Stimulated activated CD8-positive, alpha-beta memory T cell treated with anti-CD3 and anti-CD28 coated beads, Interleukin-15, amount 100 ng/mL, for 24 hours (primary cell): Measurements from ENCODE around the gene TANGO2.

ENCODE experiments used
- DNase-seq: peaks from one replicate; pipeline ENCODE4 v3.0.0-alpha.2; 2020; ENCODE audit warnings: low read depth

Gene TANGO2

GRCh38 chr22:20012741-20013331 is 8.1 kb upstream of the TANGO2 start:
- no peak for DNase-seq

GRCh38 chr22:20013382-20013871 is 7.5 kb upstream of the TANGO2 start:
- no peak for DNase-seq

GRCh38 chr22:20014526-20015186 is 6.3 kb upstream of the TANGO2 start:
- DNase-seq = no peak

- DNase-seq = no peak
These were observed 5.7 kb upstream of the TANGO2 start for GRCh38 chr22:20015187-20015625.

- no peak for DNase-seq
These were observed 4.8 kb upstream of the TANGO2 start for GRCh38 chr22:20015971-20016733.

- DNase-seq = peak; percentile 84
These were observed 3.9 kb upstream of the TANGO2 start, which contains the start of gene ARVCF for GRCh38 chr22:20016734-20017621. ARVCF (minus strand) TSS chr22:20016823; CDS start chr22:19990794, 26,029 bp downstream.

GRCh38 chr22:20017622-20017958 is 3.3 kb upstream of the TANGO2 start:
- DNase-seq = no peak

- no peak for DNase-seq
These were observed 2.9 kb upstream of the TANGO2 start for GRCh38 chr22:20018001-20018400.

- no peak for DNase-seq
These were observed 1.0 kb upstream of the TANGO2 start for GRCh38 chr22:20019661-20020532.

GRCh38 chr22:20021196-20022181 is 579 bp downstream of the TANGO2 start:
- DNase-seq = no peak

- DNase-seq = no peak
These were observed 1.5 kb downstream of the TANGO2 start for GRCh38 chr22:20022231-20022977.

GRCh38 chr22:20022978-20023613 is 2.2 kb downstream of the TANGO2 start:
- no peak for DNase-seq

- DNase-seq = no peak
These were observed 3.3 kb downstream of the TANGO2 start for GRCh38 chr22:20024225-20024624.

- no peak for DNase-seq
These were observed 3.9 kb downstream of the TANGO2 start for GRCh38 chr22:20024650-20025397.

GRCh38 chr22:20025401-20026203 is 4.7 kb downstream of the TANGO2 start:
- DNase-seq = no peak

GRCh38 chr22:20026204-20026908 is 5.4 kb downstream of the TANGO2 start:
- DNase-seq = no peak
